Subcutaneous adipose tissue (tissue), 4 donors: Measurements from ENCODE around the gene CRB2. TPM values are rescaled to one million over a fixed set of nuclear protein-coding genes. Genes with fewer than 3 reads are reported as not detected.

Experiments
- CTCF ChIP-seq: fragments of 450-650 bp; IDR thresholded peaks from one replicate; pipeline ENCODE4 v1.5.1; 2016; ENCODE audit warnings: low read depth, mild to moderate bottlenecking, control low read depth, antibody characterized with exemption, moderate library complexity
- total RNA-seq, 4 donors: library from RNA; depleted of rRNA; stranded (reverse); fragments of >200 nt; gene quantifications; one replicate each; pipeline ENCODE4 v1.1.0, GENCODE V29; 2016

CRB2 gene
- total RNA-seq, 4 donors from 2014 or later: 0.33 TPM; not detected in 3

GRCh38 chr9:123406691-123407216 is 50.8 kb downstream of the CRB2 start:
- TF ChIP-seq CTCF: no peak

DNA sequence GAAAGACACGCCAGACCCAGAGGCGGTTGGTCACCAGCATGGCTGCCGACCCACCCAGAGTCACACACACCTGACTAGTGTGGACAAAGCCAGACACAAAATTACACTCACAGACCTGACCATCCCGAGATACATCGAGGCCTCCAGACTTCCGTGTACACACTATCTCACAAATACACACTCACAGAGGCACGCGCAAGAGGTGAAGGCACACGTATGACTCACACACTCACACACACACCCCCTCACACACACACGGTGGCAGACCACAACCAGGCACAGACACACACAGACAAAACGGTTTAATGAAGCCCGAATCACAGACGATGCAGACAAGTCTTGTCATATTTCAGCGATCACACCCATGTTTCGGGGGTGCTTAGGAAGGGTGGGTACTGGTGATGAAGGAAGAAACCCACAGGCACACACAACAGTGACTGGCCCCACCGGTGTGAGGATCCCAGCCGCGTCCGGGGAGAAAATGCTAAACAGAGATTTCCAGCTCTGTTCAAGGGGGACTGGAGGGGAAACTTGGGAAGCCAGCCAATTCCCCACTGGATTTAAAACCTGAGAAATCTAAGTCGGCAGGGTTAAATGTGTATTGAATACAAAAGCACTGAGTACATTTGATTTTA is 51.3 kb downstream of the CRB2 start:
- TF ChIP-seq CTCF: no peak

- TF ChIP-seq CTCF: no peak
Measured at GRCh38 chr9:123408313-123409262, 52.6 kb downstream of the CRB2 start.

- no peak for TF ChIP-seq CTCF
Measured at GRCh38 chr9:123410281-123410910, 54.4 kb downstream of the CRB2 start.

DNA sequence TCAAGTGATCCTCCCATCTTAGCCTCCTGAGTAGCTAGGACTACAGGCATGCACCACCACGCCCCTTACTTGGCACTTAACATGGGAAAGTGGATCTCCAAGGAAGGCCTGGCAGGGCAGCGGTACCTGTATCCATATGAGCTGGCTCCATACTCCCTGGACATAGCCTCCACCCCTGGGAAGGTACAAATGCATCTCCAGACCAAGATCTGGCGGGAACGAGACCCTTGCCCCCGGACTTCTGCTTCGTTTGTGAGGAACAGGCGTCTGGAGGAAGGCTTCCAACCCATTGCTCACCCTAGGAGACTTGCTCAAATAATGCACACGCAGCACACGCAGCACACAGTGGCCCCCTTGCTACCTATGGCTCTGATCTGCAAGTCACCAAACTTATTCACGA is 55.2 kb downstream of the CRB2 start:
- TF ChIP-seq CTCF: no peak

GRCh38 chr9:123411636-123412035 is 55.6 kb downstream of the CRB2 start:
- no peak for TF ChIP-seq CTCF
